Chondrocyte (in vitro differentiated cells): ENCODE data around the gene GOLT1B. TPM values are rescaled to one million over a fixed set of nuclear protein-coding genes. Genes with fewer than 3 reads are reported as not detected.

Experiments used
- DNase-seq: peaks from one replicate; pipeline ENCODE4 v3.0.0; 2021; ENCODE audit warnings: mixed read lengths, low spot score
- H3K27ac Mint-ChIP-seq: one replicate; pipeline ENCODE4 v1.8.0; 2021; ENCODE audit warnings: mild to moderate bottlenecking, moderate library complexity, mixed read lengths; ENCODE audit not compliant: unreplicated experiment
- H3K27me3 Mint-ChIP-seq: 2 replicates; pipeline ENCODE4 v1.8.0; 2021; ENCODE audit warnings: low read depth, mixed read lengths
- H3K36me3 Mint-ChIP-seq: 2 replicates; pipeline ENCODE4 v1.8.0; 2021; ENCODE audit warnings: low read depth, mixed read lengths
- H3K4me1 Mint-ChIP-seq: 2 replicates; pipeline ENCODE4 v1.8.0; 2021; ENCODE audit warnings: low read depth, mild to moderate bottlenecking, mixed read lengths
- H3K4me3 Mint-ChIP-seq: one replicate; pipeline ENCODE4 v1.8.0; 2021; ENCODE audit warnings: mild to moderate bottlenecking, moderate library complexity, mixed read lengths; ENCODE audit not compliant: unreplicated experiment
- H3K9me3 Mint-ChIP-seq: 2 replicates; pipeline ENCODE4 v1.8.0; 2021; ENCODE audit warnings: low read depth, mixed read lengths
- CTCF ChIP-seq: fragments of 200-600 bp; sonication (generic); IDR thresholded peaks from 2 replicates; pipeline ENCODE4 v1.5.0; 2021; ENCODE audit warnings: antibody characterized with exemption, mild to moderate bottlenecking, moderate library complexity
- total RNA-seq: library from RNA; stranded (reverse); gene quantifications from 3 replicates; pipeline ENCODE4 v1.2.1, GENCODE V29; 2021

The GOLT1B gene
- total RNA-seq, 1 donor from 2014 or later: 84.8 TPM

GRCh38 chr12:21483531-21483930 is 18.1 kb upstream of the GOLT1B start:
- Mint-ChIP-seq H3K9me3 (no peaks in the 10 kb centered on the region), H3K36me3 (peaks cover 11% of the 10 kb centered on the region), H3K27me3 (no peaks in the 10 kb centered on the region), H3K27ac (no peak overlapping the region), H3K4me1 (no peaks in the 10 kb centered on the region), H3K4me3 (no peak overlapping the region)
- DNase-seq: no peak
- no peak for TF ChIP-seq CTCF

GRCh38 chr12:21485998-21486397 is 15.6 kb upstream of the GOLT1B start:
- H3K4me1 Mint-ChIP-seq: no peaks in the 10 kb centered on the region
- no peaks in the 10 kb centered on the region for H3K27me3 Mint-ChIP-seq
- TF ChIP-seq CTCF: no peak
- no peak for DNase-seq
- no peaks in the 10 kb centered on the region for H3K9me3 Mint-ChIP-seq
- H3K4me3 Mint-ChIP-seq: no peak overlapping the region
- H3K36me3 Mint-ChIP-seq: peaks cover 23% of the 10 kb centered on the region
- no peak overlapping the region for H3K27ac Mint-ChIP-seq

GRCh38 chr12:21499765-21500164 is 1.8 kb upstream of the GOLT1B start:
- Mint-ChIP-seq H3K27me3 (no peaks in the 10 kb centered on the region), H3K4me1 (peaks cover 35% of the 10 kb centered on the region), H3K36me3 (peaks cover 16% of the 10 kb centered on the region), H3K9me3 (no peaks in the 10 kb centered on the region), H3K27ac (no peak overlapping the region), H3K4me3 (no peak overlapping the region)
- DNase-seq: no peak
- no peak for TF ChIP-seq CTCF

- no peak for DNase-seq
- Mint-ChIP-seq H3K4me3 (no peak overlapping the region), H3K9me3 (no peaks in the 10 kb centered on the region), H3K27me3 (no peaks in the 10 kb centered on the region), H3K27ac (no peak overlapping the region), H3K4me1 (peaks cover 43% of the 10 kb centered on the region), H3K36me3 (peaks cover 14% of the 10 kb centered on the region)
- no peak for TF ChIP-seq CTCF
Measured at GRCh38 chr12:21500786-21501257, 767 bp upstream of the GOLT1B start.

- H3K27me3 Mint-ChIP-seq: no peaks in the 10 kb centered on the region
- no peak for DNase-seq
- peaks cover 46% of the 10 kb centered on the region for H3K4me1 Mint-ChIP-seq
- H3K9me3 Mint-ChIP-seq: no peaks in the 10 kb centered on the region
- no peak for TF ChIP-seq CTCF
- H3K4me3 Mint-ChIP-seq: no peak overlapping the region
- peaks cover 12% of the 10 kb centered on the region for H3K36me3 Mint-ChIP-seq
- no peak overlapping the region for H3K27ac Mint-ChIP-seq
Measured at GRCh38 chr12:21502164-21502496, 541 bp downstream of the GOLT1B start.
